NCI-H1417 (cell line): ENCODE measurements around the gene CA6.
"Not testable (repeated sequence)": the region's sequence is repeated elsewhere in the genome, so short reads cannot be mapped to it uniquely, and the experiment has no call there.

Experiments used
- DNase-seq, 3 experiments: peaks; one replicate each; lab custom pipeline; 2025; lab: John Stamatoyannopoulos, UW

The CA6 gene

DNA sequence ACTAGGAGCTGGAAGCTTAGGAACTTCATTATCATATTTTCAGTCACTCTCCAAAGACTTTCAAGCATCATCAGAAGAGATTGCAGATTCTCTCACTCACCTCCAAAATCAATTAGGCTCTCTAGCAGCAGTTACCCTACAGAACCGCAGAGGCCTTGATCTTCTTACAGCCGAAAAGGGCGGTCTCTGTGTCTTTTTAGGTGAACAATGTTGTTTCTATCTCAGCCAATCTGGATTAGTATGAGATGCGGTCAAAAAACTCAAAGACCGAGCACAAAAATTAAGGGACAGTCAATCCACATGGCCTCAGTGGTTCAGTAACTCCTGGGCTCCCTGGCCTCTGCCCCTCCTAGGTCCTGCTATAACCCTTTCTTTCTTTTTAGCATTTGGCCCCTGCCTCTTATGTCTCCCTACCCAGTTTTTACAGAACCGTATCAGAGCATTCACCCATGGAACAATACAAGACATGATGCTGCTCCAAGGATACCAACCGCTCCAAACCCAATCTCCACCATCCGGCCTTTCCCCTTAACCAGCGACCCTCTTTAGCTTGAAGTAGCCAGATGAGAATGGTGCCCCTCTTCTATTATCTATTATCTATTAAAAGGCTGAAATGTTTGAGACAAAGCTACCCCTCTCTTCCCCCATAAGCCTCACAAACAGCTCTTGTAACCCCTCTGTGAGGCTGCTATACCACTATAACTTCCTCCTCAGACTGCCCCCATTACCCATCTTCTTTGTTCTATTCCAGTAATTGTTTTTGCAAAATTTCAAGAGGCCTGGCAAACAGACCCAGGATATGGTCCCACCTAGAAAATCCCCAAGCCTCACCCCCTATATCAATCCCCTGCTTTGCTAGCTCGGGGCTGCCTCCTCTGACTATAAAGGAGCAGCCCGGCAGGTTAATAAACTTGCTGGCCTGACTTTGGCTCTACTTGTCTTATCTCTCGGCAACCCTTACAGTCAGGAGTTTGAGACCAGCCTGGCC is 18.7 kb upstream of the CA6 start:
- DNase-seq = peak in 1 of 3 experiments; percentile 69

DNA sequence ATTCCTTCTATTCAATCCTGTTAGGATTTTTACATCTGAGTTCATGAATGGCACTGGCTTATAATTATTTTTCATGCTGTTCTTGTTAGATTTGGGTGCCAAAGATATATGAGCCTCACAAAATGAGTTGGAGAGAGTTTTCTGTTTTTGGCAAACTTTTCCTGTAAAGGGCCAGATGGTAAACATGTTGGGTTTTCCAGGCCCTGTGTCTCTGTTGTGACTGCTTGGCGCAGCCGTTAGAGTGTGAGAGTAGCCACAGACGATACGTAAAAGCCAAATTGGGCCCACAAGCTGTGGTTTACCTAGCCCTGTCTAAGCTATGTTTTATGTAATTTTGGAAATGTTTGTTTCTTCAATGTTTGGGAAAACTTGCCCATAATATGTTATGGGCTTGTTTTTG is 15.6 kb upstream of the CA6 start:
- no peak for DNase-seq

DNA sequence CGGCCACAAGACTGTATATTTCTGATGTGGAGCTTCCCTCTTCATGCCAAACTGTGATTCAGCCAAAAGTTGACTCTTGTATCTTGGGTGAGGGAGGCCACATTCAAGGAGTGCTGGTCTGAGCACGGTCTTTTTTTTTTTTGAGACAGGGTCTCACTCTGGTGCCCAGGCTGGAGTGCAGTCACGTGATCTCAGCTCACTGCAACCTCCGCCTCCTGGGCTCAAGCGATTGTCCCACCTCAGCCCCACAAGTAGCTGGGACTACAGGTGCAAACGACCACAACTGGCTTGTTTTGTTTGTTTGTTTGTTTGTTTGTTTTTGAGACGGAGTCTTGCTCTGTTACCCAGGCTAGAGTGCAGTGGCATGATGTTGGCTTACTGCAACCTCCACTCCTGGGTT is 8.6 kb upstream of the CA6 start:
- DNase-seq = not testable (repeated sequence)

DNA sequence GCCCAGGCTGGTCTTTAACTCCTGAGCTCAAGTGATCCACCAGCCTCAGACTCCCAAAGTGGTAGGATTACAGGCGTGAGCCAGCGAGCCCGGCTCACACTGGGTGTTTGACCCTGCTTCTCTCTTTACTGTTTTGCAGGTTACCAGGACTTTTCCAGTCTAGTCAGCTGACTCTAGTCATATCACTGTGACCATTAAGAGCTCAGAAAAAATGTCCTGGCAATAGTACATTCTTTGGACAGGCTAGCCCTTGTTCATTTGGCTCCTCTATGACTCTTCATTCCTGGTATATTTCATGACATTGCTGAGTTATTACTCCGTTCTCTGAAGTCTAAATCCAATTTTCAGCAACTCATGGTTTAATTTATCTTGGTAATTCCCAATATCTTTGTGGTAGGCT is 8.0 kb upstream of the CA6 start:
- no peak for DNase-seq

DNA sequence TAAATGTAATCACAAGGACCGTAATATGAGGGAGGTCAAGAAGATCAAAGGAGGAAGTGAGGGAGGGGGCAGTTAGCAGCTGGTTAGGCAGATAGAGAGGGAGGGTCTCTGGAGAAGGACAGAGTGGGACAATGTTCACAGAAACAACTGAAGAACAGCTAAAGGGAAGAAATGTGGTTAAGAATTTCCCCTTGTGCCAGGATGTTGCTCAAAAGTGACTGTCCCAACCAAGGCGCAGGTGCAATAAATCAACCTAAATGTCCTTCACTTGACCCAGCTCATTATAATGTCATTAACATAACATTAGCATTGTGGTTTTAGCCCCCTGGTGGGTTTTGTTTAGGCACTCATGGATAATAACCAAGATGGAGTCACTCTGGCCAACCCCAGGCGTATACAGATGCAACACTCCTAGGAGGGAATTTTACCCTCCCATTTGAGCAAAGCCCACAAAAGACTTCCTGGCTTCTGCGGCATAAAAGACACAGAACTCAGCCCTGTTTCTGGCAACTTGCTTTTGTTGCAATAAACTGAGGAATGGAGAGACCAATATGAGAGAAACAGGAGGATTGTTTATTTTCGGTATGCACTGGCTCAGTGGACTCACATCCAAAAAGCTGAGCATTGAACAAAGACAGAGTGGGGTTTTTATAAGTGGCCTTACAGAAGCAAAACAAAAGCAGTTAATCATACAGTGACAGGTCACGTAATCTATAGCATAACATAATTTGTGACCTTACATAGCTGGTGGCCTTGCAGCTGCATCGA is 7.3 kb upstream of the CA6 start:
- DNase-seq = peak in 2 of 3 experiments; percentile 57 to 90

DNA sequence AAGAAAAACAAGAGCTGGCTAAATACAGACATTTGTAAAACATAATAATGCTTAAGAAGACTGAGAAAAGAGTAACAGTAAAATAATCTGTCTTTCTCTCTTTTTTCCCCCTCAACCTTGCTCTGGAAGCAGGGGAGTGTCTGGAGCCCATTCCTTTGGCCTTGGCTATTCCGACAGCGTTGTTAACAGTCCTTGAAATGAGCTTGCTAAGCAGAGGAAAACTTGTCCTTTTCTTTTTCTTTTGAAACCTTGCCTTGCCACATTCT is 6.7 kb upstream of the CA6 start:
- DNase-seq = no peak

DNA sequence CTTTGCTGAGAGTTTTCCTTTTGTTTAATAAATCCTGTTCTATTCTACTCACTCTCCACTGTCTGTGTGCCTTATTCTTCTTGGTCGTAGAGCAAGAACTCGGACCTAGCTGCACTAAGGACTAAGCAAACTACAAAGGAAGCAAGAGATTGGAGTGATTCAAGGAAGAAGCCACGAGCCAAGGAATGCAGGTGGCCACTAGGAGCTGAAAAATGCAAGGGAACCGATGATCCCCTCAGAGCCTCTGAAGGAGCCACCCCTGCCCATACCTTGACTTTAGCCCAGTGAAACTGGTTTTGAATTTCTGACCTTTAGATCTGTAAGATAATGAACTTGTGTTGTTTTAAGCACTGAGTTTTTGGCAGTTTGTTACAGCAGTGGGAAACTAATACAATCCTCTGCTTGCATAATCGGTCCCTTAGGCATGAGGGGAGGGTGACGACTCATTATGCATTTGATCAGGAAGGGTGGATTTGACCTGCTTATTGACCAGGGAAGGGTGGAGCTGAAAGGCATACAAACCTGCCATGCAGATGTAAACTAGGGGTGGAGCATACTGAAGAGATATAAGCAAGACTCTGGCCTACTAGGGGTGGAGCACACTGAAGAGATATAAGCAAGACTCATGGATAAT is 6.2 kb upstream of the CA6 start:
- DNase-seq = peak in 1 of 3 experiments; percentile 40

DNA sequence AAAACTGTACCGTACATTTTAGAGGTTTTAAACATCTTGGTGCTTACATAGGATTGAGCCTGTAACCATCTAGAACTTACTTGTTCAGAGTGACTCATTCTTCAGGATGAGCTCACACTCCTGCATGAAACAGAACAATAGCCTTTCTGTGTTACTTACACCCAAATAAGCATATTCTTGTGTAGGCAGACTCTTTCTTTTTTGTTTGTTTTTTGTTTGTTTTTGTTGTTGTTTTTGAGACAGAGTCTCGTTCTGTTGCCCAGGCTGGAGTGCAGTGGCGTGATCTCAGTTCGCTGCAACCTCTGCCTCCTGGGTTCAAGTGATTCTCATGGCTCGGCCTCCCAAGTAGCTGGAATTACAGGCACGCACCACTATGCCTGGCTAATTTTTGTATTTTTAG is 3.8 kb upstream of the CA6 start:
- DNase-seq = no peak

DNA sequence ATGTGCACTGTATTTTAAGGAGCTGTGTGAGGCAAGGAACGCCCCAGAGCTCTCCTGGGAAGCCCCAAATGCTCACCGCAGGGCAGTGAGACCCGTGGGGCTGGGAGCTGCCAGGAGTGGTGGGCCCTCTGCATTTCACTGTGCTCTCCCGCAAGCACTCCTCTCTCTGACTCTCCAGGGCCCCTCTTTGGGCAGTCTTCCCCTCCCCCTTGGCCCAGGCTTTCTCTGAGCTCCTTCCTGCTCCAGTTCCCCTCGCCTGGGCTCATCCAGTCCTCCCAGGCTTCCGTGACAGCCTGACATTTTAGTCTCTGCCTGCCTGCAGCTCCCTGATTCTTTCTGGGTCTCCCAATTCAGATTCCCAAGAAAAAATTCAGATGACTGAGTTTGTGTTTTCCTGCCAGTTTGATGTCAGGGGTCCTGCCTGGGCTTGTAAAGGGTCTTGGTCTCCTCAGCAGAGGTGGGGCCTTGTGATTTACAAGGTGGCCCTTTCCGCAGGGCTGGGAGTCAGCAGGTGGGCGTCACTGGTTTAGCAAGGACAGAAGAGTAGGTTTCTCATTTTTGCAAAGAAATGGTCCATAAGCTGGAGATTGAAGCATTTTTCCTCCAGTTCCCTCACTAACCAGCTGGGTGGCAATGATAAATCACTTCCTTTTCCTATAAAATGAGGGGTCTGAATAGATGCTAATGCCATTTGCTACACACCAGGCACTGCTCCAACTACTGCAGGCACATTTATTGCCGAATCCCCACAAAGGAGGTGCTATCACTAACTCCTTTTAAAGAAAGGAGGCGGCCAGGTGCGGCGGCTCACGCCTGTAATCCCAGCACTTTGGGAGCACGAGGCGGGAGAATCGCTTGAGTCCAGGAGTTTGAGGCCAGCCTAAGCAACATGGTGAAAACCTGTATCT is 1.9 kb upstream of the CA6 start:
- DNase-seq = peak in 1 of 3 experiments; percentile 7

DNA sequence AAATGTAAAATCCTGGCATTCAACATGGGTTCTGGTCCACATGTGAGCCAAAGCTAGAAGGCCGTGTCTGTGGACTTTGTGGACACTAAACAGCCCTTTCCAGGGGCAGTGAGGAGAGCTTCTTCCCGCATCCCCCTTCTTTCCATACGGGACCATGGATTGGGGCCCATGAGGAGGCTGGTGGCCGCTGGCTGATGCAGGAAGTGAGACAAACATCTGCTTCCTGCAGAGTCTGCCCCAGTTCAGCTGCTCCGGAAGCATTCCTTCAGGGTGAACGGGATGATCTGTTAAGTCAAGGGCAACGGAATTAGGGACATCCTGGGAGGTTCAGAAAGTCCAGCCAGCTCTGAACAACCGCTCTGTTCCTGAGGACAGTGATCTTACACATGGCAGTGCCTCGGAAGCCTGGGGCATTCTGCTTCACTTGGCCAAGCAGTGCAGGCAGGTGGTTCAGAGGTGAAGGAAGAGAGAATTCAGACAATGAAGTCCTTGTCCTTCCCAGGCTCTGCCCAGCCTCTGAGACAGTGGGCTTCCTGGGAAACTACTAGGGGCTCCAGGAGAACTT is 1.5 kb downstream of the CA6 start:
- DNase-seq = no peak

DNA sequence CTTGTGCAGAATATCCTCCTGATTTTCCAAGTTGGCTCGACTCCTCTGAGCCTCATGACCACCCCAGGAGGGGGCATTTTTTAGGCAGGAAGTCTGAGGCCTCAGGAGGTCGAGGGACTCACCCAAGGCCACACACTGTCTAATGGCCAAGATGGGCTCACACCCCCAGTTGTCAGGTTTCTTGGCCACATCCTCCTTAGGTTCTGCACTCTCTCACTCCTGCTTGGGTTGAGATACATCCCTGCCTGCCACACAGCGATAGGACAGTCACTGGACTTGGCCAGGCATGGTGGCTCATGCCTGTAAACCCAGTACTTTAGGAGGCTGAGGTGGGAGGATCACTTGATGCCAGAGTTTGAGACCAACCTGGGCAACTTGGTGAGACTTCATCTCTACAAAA is 4.6 kb downstream of the CA6 start:
- no peak for DNase-seq

DNA sequence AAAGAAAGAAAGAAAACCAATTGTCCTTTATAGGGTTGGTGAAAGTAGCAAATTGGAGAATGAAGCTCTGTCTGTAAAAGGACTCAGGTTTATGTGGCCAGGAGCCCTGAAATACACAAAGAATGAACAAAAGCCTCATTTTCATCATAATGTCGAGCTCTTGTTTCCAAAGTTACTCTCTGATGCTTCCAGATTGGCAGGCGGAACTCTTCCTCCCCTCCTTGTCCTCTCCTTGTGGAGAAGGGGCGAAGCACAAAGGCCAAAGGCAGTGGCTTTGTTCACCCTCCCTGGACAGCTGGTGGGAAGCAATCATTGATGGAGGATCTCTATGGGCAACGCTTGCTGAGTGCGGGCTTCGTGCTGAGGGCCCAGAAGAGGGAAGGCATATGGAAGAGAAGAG is 5.6 kb downstream of the CA6 start:
- DNase-seq = no peak

DNA sequence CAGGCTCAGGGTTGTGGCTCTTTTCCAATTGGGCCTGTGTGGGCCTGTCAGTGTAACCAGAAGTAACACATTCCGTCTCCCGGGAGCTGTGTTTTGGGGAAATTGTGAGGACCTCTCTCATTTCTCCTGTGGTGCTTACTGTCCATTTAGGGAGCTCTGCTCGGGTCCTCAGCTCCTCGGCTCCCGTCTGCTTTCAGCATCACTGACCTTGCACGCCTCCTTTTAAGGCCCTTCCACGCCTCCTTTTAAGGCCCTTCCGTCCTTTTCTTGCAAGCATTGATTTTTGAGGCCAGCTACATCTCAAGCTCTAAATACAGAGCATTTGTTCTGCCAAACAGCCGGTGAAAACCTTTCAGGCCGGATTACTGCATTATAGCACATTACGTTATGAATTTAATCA is 9.7 kb downstream of the CA6 start:
- no peak for DNase-seq

DNA sequence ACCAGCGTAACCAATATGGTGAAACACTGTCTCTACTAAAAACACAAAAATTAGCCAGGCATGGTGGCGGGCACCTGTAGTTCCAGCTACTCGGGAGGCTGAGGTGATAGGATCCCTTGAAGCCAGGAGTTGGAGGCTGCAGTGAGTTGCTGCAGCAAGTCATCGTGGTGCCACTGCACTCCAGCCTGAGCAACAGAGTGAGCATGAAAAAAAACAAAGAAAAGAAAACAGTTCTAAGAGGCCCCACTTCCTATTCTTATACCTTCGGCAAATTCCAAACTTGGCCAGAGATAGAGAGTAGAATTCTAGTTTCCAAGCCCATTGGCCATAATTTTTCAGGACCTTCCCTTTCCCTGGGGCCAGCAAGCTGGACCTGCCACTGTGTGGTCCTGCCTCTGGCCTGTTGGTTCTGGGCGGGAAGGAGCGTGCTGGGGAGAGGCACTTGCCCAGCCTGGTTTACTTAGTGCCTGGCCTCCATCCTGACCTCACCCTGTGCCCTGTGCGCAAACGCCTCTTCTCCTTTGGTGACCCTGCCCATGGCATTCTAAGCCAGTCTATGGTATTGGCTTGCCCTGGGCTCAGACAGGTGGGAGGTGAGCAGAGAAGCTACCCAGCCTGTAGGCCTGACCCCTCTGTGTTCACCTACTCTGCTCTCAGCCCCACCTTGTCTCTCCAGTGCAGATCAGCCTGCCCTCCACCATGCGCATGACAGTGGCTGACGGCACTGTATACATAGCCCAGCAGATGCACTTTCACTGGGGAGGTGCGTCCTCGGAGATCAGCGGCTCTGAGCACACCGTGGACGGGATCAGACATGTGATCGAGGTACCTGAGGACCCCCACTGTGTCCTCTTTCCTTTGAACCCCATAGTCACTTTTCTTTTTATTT is 11.0 kb downstream of the CA6 start:
- DNase-seq = no peak

DNA sequence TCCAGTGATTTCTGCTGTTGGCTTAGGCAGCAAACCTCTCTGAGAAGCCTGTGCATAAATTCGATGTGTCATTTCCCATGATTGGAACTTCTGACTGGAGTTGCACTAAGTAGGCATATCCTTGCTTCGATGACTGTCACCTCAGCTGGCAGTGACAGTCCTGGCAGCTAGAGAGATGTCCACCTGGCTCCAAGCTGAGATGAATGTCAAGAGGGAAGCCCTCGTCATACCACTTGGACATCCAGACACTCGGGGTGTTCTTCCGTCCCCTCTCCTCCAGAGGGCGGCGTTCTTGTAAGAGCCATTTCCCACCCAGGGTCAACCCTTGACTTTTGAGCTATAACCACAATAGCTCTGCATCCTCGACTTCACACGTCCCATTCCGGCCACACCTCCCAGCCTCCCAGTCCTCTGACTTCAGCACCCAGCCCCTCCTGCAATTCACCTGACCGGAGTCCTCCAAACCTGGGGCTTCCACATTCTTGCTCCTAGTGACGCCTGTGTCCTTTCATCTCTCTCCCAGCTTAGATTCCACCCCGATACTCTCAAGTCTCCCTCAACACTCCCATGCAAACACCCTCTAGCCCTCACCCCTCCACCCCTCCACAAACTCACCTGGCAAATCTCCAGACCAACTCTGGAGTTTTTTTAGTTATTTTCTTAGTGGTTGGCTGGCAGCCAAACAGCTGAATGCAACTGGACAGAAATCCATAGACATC is 17.3 kb downstream of the CA6 start:
- peak in 2 of 3 experiments; percentile 17 to 31 for DNase-seq

DNA sequence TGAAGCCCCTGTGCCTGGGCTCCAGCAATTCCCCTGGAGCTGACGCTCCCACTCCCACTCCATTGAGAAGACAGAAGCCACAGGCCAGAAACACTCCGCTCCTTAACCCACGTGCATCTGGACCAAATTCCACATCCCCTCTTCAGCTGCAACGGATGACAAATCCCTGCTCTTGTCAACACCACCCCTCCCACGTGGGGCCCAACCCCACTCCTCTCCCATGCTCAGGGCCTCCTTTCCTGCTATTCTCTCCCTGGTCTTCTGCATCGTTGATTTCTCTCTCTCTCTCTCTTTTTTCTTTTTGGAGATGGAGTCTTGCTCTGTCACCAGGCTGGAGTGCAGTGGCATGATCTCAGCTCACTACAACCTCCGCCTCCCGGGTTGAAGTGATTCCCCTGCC is 18.3 kb downstream of the CA6 start:
- DNase-seq = no peak

DNA sequence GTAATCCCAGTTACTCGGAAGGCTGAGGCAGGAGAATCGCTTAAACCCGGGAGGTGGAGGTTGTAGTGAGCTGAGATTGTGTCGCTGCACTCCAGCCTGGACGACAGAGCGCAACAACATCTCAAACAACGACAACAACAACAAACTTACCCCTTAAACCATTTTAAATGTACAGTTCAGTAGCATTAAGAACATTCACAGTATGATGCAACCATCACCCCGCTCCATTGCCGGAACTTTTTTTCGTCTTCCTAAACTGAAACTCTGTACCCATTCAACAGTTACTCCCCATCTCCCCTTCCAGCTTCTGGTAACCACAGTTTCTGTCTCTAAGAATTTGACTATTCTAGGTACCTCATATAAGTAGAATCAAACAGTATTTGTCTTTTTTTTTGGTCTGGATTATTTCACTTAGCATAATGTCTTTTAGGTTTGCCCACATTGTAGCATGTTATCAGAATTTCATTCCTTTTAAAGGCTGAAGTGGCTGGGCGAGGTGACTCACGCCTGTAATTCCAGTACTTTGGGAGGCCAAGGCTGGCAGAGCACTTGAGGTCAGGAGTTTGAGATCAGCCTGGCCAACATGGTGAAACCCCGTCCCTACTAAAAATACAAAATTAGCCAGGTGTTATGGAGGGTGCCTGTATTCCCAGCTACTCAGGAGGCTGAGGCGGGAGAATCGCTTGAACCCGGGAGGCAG is 19.6 kb downstream of the CA6 start:
- DNase-seq = no peak

DNA sequence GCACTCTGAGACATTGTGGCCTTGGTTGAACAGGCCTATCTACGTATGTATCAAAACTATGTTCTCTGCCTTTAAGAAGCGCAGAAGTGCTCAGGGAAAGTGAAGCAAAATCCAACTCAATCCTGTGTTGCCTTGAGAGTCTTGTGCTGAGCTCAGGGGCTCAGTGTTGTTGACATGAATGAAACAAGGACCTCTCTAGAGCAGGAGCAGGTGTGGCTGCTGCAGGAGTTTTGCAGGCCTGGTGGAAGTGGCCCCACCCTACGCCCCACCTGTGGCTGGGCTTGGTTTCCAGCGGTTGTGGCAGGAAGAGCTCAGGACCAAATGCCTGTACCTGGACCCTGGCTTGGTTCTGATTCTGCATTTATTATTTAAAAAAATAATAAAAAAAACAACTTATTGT is 20.9 kb downstream of the CA6 start:
- DNase-seq = peak in 1 of 3 experiments; percentile 69

DNA sequence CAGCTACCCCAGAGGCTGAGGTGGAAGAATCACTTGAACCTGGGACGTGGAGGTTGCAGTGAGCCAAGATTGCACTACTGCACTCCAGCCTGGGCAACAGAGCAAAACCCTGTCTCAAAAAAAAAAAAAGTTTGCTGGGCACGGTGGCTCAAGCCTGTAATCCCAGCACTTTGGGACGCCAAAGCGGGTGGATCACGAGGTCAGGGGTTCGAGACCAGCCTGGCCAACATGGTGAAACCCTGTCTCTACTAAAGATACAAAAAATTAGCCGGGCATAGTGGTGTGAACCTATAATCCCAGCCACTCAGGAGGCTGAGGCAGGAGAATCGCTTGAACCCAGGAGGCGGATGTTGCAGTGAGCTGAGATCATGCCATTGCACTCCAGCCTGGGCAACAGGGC is 23.2 kb downstream of the CA6 start:
- not testable (repeated sequence) for DNase-seq
